Subcutaneous adipose tissue (tissue), 4 donors: ENCODE measurements around the gene TRIM62. TPM values are rescaled to one million over a fixed set of nuclear protein-coding genes. Genes with fewer than 3 reads are reported as not detected.

Experiments
- total RNA-seq, 4 donors: library from RNA; depleted of rRNA; stranded (reverse); fragments of >200 nt; gene quantifications; one replicate each; pipeline ENCODE4 v1.1.0, GENCODE V29; 2016
- TF ChIP-seq, protein P1 (sequence below): fragments of 450-650 bp; IDR thresholded peaks from one replicate; pipeline ENCODE4 v1.5.1; 2016; ENCODE audit warnings: low read depth, mild to moderate bottlenecking, control low read depth, antibody characterized with exemption, moderate library complexity

TRIM62 gene
- total RNA-seq, 4 donors from 2014 or later = 1.5 to 4.9 (median 3.5) TPM

DNA sequence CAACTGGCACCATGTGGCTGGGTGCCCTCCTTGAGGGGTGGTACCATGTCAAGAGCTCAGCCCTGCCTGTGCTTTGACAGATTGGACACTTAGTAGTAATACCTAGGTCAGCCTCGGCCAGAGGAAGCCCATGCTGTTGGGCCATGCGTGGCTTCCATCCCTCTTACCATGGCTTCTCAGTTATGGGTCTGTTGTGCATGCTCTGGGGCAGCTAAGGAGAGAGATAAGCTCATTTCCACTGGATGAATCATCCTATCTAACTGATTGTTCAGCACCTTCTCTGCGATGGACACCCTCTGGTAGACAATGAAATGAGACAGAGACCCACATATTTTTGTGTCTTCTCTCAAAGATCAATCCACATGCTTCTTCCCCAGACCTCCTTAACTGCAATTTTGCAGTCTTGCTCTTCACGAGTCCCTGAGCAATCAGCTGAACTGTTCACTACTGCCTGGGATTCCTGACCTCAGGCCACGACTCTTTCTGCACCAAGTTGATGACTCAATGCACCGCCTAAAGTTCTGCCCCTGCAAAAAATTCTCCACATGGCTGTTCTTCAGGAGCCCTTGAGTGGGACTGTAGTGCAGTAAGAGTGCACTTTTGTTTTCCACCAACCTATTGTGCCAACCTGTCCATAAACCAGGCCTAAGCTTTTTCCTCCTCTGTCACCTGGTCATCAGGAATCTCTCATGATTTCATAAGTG lies 6.9 kb upstream of the TRIM62 start:
- TF ChIP-seq, protein P1, sequence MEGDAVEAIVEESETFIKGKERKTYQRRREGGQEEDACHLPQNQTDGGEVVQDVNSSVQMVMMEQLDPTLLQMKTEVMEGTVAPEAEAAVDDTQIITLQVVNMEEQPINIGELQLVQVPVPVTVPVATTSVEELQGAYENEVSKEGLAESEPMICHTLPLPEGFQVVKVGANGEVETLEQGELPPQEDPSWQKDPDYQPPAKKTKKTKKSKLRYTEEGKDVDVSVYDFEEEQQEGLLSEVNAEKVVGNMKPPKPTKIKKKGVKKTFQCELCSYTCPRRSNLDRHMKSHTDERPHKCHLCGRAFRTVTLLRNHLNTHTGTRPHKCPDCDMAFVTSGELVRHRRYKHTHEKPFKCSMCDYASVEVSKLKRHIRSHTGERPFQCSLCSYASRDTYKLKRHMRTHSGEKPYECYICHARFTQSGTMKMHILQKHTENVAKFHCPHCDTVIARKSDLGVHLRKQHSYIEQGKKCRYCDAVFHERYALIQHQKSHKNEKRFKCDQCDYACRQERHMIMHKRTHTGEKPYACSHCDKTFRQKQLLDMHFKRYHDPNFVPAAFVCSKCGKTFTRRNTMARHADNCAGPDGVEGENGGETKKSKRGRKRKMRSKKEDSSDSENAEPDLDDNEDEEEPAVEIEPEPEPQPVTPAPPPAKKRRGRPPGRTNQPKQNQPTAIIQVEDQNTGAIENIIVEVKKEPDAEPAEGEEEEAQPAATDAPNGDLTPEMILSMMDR = no peak

- TF ChIP-seq, protein P1 = no peak
Observed at GRCh38 chr1:33186936-33187335, 5.1 kb upstream of the TRIM62 start.

- TF ChIP-seq, protein P1 = no peak
Observed at GRCh38 chr1:33185541-33185940, 3.7 kb upstream of the TRIM62 start.

DNA sequence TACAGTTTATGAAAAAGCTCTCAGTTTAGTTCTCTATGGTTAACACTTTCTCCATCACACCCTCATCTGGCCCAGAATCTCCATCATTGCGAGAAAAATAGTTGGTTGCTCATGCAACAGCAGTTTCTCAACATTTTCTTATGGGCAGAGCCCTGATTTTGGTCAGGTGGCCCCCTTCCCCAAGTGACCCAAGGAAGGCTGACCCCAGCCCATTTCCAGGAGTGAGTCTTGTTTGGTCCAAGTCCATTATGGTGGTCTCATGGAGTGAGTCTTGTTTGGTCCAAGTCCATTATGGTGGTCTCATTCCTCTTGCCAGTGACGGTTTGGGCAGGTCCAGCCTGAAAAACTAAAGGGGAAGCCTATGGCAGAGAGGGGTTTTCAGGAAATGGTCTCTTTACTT lies 1.5 kb upstream of the TRIM62 start:
- TF ChIP-seq, protein P1 = no peak

DNA sequence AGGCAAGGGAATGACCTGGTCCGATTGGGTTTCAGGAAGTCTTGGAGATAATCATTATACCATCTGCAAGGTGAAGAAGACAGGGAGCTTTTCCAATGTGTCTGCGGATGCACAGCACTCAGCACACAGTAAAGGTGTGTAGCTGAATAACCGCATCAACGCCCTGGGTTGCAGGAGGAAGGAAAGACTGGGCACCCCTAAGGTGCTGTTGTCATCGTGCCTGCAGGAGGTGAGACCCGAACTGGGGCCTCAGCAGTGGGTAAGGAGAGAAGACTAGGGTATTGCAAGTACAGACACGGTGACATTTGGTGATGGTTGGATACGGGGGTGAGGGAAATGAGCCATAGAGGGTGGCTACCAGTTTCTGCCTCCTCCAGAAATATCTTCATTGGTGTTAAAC lies 1.1 kb upstream of the TRIM62 start:
- TF ChIP-seq, protein P1 = no peak

DNA sequence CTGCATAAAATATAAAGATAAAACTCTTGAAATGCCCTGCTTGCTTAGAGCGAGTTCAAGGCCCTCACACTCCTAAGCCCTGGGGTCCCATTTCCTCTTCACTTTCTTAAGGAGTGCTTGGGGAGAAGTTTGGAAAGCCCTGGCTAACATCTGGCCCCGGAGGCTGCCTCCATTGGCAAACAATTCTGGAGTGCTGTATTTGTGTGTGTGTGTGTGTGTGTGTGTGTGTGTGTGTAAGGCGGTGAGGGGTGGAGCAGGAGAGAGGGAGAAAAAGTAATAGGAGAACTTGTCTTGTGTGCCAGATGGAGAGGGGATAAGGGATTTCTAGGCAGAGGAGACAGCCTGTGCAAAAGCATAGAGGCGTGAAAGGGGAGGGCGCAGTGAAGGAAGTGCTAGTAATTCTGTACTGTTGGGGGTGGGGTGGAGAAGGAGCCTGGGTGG lies 578 bp upstream of the TRIM62 start:
- TF ChIP-seq, protein P1 = no peak

- TF ChIP-seq, protein P1 = no peak
Observed at GRCh38 chr1:33180911-33181890, 642 bp downstream of the TRIM62 start.
